Eye (tissue), 1 donor: ENCODE results near the gene ACTN2.
A peak's percentile ranks its signal among the peaks of the same experiment; 100 is the strongest.

Experiments
- DNase-seq: peaks from one replicate; pipeline ENCODE4 v3.0.0-alpha.2; 2015

Gene ACTN2

DNA sequence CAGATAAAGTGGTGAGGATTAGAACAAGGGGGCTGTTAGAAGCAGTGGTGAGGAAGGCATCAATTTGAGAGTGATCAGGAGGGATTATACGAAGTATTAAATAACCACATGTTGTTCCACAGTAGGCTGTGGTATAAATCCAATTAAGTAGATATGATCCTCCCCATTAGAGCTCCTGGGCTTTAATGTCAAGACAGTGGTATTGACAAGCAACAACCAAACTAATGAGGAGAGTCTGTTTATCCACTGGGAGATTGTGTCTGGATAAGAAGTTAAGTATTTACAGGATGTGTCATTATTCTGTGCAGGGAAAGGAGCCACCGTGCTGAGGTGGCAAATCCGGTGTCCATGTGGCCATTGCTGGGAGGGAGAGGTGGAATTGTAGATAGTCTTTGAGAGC, 5.8 kb downstream of the ACTN2 start:
- peak; percentile 26 for DNase-seq

DNA sequence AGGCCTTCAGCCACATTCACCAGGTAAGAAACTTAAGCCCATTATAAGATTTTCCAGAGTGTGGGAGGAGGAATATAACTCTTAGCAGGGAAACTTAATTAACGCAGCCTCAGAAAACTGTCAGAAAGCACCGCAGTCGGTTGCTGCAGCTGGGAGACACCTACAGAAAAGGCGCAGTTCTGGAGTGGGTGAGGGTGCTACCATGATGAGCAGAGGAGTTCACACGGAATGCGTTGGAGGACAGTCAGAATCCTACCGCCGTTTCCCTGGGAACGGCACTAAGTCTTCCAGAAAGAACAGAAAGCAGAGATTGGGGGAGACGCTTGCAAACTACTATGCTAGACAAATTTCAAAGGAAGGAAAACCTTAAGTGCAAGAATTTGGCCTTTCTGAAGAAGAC, 6.4 kb downstream of the ACTN2 start:
- DNase-seq = no peak

DNA sequence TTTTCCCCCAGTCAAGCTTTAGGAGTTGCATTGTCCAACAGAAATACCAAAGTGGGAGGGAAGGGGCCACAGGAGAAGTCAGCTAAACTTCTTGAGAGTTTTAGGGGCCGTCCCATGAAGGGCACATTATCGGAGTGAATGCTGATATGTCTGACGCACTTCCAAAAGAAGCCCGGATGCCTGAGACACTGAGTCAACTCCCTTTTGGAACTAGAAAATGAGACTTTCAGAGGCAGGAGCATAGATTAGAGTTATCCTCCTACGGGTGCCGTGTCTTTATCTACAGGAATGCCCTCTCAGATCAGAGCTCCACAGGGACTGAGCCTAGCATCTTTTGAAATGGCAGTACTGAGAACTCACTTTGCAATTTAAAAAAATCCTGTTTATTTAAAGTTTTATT, 13.1 kb downstream of the ACTN2 start:
- no peak for DNase-seq

DNA sequence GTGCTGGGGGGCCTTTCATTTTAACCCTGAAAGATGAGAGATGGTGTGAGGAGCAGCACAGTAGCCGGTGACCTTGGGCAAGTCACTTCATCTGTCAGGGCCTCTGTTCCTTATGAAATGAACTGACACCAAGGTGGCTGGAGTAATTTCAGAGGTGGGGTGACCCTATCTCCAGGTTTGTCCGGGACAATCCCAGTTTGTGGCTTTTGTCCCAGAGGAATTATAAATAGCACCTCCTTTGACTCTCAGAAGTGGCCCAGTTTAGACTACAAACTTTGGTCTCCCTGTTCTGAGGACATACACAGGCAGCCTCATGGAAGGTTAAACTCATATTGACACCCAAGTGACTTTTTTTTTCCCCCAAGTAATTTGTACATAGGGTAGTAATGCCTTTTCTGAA, 14.6 kb downstream of the ACTN2 start:
- DNase-seq = no peak

DNA sequence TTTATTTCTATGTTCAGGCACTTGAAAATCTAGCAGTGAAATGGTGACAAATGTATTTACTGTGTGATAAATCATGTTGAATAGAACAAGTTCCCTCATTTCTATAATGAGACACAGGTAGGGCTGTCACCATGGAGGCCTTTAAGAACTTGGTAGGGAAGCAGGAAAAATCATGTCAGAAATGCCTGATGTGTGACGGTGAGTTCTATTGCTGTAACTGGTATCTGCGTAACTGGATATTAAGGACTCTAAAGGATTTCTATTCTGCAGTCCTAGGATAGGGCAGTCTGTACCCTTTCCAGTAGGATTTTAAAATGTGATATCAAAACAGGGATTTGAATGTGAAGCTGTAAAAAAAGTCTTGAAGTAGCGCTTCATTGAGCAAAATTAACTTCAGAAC, 15.5 kb downstream of the ACTN2 start:
- DNase-seq = no peak

DNA sequence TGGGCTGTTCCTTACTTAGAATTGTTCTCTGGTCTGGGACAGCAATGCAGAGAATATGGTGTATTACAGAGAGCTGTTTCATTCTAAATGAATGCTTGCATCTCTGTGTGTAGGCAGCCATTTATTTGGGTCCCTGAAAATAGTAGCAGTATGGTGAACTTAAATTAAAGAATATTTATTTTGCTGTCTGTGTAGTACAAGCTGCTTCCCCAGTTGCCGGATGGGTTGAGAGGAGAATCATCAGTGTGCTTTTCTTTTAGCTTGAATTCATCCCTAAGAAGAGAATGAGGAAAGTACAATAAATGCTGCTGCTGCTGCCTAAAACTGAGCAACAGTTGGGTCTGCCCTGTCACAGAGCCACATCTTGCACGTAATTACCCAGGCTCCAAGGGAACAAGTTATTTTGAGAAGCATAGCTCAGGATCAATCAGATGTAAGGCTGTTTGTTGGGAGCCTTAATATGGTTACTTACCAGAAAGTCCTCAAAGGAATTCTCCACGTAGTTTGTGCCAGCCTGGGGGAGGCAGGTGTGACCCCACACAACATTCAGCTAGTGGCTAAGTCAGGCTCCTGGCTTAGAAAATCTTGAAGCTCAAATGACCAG, 16.6 kb downstream of the ACTN2 start:
- no peak for DNase-seq

DNA sequence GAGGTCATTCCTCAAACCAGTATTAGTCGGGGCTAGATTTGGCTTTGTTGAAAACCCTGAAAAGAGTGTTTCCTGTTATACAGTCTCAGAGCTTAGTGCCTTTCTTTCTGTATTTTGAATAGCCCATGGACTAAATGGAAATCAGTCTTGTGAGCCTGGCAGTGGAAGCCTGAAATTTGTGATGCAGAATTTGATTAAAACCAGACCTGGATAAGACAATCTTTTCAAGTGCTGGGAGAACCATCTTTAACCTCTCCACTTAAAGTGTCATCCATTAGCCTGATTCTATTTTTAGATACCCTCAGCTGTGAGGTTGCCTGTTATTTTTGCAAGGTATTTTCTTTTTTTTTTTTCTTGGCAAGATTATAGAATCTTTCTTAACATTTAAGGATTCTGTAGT, 19.5 kb downstream of the ACTN2 start:
- DNase-seq = no peak

DNA sequence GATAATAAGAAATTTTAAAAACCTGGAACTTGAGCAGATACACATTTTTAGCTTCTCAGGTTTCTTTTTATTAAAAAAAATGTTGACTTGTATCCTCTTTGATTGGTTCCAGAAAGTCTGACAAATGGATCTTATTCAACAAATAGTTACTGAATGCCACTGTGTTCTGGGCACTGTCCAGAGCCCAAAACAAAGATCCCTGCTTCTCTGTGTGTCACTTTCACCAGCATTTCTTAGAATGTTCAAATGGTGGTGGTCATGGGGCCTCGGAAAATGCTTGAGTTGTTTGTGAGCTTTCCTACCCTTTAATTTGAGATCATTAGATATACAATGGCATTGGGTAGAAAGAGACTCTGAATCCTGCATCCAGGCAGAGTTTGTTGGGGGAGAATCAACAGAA, 19.9 kb downstream of the ACTN2 start:
- DNase-seq = no peak

DNA sequence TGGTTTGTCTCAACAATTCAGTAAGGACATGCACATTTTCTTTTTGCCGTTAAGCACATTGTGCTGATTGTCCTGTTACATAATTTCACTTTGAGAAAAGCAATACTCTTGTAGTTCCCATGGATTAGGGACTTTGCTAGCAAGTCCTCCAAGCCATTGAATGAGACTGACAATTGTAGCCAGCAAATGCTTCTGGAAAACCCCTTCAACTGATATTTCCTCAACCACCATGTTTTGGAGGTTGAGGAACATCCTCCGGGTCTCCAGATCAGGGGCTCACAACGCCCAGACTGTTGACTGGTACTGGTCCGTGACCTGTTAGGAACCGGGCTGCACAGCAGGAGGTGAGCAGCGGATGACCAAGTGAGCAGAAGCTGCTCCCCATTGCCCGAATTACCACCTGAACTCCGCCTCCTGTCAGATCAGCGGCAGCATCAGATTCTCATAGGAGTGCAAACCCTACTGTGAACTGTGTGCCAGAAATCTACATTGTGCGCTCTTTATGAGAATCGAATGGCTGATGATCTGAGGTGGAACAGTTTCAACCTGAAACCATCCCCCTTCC, 24.1 kb downstream of the ACTN2 start:
- DNase-seq = no peak

DNA sequence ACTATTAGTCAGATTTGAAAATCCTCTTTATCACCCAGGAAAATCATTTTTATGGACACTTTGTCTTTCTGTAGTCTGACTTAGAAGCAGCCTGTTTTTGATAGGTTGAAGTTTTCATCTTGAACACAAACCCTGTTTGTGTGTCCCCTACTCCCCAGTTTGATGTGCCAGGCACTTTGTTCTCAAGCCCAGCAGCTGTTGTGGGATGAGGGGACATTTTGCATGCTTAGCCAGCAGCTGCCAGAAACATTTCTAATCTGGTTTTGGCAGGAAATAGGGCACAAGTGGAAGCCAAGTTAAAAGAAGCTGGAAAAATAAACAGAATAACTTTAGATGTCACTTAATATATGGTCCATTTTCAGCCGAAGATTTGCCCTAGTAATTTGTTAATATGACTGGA, 29.9 kb downstream of the ACTN2 start:
- DNase-seq = peak; percentile 45

DNA sequence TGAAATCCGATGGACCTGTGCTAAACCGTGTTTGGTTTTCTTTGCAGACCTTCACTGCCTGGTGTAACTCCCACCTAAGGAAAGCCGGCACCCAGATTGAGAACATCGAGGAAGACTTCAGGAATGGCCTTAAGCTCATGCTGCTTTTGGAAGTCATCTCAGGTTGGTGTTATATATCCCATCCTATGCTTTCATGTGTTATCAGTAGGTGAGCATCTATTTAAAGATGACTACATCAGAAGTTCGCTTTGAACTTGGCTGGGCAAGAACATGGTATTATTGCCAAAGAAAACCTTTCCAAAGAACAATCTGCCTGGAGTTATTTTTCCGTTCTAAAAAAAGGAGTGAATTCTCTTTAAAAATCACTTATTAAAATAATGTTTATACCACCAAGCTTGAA, 31.5 kb downstream of the ACTN2 start:
- DNase-seq = no peak

DNA sequence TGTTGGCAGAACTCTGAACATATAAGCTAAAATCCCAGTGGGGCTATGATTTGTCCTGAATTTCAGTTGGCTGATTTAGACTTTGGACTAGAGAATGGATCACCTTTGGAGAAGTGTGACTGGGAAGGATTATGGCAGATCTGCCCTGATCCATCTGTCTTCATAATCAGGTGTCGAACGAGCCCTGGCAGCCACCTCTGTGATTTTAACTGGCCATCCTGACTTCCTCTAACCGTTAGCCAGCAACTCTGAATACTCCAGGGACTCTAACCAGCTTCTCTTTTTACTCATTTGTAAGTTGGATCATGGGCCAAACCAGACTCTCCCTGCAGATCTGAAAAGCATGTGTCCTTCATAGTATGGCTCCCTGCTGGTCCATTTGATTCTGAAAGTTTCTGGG, 32.0 kb downstream of the ACTN2 start:
- no peak for DNase-seq

DNA sequence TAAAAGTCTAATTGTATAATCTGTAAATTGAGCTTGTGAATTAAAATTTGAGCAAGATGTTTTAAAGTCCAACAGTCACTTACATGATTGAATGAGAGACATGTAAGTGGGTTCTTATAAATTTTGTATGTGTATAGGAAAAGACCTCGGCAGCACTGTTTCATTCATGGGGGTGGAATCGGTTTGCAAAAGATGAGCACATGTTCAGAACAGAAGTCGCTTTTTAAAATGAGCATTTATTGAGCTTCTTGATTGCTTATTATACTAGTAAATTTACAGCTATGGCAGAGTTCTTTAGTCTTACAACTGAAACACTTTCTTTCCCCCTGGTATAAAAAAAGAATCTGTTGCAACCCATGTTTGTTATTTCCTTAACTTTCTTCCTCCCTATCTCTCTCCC, 33.9 kb downstream of the ACTN2 start:
- no peak for DNase-seq

DNA sequence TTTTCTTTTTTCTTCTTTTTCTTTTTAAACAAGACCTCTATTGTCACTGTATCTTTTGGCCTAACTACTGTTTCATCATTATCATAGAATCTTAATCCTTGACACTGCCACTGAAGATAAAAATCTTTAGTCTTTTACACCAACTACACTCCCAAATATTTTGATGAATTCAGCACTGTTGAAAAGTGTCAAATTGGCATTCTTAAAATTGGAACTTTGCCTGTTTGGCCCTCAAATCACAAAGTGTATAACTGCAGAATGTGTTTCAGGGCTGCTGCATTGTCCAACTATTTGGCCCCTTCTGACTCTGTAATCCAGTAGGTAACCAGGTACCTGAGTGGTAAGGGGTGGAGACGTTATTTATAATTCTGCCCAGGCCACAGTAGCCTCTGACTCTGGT, 34.3 kb downstream of the ACTN2 start:
- no peak for DNase-seq

DNA sequence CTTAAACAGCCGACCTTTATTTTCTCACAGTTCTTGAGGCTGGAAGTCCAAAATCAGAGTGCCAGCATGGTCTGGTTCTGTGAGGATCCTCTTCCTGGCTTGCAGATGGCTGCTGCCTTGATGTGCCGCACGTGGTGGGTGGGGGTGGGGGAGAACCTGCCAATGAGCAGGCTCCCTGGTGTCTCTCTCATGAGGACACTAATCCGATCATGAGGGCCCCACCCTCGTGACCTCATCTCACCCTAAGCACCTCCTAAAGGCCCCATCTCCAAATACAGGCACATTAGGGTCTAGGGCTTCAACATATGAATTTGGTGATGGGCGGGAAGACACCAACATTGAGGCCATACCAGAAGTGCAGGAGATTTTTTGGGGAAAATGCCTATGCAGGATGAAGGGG, 37.8 kb downstream of the ACTN2 start:
- DNase-seq = no peak

DNA sequence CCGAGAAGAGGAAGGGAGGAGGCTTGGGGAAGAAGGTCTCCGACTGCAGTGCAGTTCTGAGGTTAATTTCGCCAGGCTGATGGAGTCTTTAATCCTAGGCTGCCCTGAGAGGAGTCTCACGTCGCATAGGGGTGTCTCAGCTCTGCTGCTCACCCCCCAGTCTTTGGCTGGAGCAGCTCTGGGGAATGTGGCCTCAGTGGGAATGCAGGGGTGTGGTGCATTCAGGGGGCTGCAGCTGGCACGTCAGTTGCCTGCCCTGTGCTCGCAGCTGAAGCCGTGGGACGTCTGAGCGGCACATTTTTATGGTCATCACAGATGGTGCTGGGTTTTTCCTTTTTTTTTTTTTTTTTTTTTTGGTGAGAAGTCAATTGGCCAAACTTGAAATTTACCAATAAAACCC, 38.2 kb downstream of the ACTN2 start:
- DNase-seq = no peak

DNA sequence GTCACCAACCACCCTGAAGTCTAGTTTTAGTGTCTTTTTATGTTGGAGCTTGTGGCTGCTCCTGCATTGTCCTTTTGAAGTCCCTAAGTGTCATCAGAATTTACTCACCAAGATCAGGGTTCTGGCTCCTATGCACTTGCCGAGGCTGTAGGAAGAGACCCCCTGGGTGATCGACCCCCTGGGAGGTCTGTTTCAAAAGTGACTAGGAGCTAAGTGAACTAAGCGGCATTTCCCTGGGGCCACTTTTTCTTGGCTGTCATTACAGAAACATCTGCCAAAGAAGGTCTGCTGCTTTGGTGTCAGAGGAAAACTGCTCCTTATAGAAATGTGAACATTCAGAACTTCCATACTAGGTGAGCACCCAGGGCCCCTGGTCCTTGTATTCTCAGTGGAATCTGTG, 39.4 kb downstream of the ACTN2 start:
- no peak for DNase-seq

DNA sequence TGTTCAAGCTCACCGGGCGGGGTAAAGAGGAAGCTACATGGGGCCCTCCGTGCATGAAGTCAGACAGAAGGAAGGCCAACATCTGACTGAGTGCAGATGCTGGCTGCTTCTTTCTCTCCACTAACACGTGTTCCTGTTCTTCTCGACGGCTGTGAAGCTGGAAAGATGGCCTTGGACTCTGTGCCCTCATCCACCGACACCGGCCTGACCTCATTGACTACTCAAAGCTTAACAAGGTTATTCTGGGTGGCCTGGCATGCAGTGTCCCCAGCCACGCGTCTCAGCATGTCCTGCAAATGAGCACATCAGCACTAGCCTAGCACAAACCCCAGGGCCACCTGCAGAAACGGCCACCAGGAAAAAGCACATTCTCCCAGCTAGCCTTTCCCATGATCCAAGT, 41.2 kb downstream of the ACTN2 start:
- no peak for DNase-seq

DNA sequence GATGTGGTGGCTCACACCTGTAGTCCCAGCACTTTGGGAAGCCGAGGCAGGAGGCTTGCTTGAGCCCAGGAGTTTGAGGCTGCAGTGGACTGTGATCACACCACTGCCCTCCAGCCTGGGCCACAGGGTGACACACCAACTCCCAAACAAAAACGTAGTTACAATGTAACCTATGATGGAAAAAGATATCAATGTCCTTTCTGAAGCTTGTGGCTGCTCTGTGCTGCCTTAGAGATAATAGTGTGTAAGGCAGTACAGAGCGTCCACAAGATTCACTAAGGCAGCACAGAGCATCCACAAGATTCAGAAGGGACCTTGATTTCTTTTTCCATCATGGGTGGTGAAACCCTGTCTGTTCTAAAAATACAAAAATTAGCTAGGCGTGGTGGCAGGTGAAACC, 42.5 kb downstream of the ACTN2 start:
- DNase-seq = no peak

DNA sequence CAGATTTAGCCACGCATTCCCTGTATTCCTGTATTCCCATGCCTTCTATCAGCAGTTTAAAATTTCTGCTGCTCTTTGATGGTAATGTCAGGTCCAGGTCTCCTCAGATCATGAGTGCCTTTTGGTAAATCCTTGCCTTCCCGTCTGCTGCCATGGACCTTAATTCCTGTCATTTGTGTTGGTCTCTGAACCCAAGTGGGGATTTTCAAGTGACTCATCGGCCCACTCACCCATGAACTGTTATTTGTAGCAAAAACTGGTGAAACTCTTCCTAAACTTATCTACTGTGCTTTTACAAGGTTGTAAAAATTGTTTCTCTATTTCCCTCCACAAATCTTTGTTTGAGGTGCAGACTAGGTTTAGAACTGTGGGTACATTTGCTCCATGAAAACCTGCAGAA, 47.4 kb downstream of the ACTN2 start:
- DNase-seq = no peak

DNA sequence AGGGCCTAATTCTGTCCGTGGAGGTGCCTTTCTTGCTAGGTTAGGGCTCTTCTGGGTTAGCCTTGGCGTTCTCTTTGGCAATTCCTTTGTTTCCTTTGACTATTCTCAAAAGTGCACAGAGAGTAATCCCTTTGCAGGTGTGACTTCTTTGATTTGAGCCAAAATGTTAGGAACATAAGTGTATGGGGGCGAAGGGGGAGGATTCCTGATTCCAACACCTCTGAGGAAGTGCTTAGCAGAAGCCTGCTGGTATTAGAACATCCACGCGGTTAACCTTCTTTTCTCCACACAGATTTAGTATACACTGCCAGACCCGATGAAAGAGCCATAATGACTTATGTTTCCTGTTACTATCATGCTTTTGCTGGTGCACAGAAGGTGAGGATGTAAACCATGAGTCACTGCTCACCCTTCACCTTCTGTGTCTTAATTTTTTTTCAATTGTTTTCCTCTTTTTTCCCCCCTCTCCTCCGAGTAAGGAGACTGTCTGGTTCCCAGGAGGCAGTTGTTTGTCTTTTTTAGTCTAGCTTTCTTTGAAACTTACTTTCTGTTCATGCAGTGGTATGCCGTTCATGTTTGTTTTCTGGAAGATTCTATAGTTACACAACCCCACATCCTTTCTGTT, 48.0 kb downstream of the ACTN2 start:
- no peak for DNase-seq

DNA sequence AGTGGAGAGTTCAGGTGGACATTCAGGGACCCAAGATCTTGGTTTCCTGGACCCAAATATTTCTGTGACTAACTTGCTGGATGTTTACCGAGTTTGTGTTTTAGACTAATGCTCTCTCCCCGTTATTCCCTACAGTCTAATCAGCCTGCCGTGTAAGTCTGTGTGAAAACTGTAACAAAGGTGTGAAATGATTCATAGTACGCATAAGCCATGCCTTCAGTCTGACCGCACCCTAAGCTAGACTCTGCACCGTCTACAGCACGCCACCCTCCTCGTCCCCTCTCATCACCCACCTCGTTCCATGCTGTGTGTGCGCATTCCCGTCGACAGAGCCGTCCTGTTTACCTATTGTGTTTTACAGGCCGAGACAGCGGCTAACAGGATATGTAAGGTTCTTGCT, 50.5 kb downstream of the ACTN2 start:
- DNase-seq = no peak

DNA sequence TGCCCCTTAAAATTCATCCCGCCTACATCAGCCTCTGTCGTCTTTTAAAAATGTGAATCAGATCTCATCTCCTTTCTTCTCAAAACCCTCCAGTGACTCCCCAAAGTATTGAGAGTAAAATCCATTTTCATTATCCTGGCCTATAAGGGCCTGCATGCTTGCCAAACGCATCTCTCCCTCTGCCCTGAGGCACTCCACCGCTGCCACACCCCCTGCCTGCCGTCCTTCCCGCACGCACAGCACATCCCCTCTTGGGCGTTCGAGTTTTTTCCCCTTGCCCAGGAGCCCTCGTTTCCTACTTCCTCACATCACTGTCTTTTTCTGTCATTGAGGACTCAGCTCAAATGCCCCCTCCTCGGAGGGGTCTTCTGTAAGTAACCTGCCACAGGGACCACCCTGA, 55.5 kb downstream of the ACTN2 start:
- no peak for DNase-seq

DNA sequence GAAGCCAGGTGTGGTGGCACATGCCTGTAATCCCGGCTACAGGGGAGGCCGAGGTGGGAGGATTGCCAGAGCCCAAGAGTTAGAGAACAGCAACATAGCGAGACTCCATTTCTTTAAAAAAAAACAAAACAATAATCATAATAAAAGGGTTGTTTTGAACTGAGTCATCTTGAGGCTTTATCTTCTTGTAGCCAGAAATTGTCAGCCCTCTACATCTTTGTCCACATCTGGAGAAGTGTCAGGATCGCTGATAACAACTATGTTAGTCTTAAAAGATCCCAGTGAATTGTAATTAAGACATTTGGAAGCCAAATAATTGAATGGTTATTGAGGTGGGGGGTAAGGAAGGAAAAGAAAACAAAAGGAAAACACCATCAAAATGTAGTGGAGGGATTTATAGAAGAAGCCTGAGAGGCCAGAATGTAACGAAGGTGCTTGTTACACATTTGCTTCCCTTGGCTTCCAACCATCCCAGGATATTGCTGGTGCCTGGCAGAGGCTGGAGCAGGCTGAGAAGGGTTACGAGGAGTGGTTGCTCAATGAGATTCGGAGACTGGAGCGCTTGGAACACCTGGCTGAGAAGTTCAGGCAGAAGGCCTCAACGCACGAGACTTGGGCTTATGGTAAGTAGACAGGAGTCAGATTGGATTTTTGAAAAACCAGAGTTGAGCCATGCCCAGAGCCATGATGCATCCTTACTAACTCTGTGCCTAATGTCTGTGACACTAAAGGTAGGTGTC, 56.3 kb downstream of the ACTN2 start:
- DNase-seq = no peak
